Endothelial cell of umbilical vein (primary cell): Measurements from ENCODE around the gene OR6C65. TPM values are rescaled to one million over a fixed set of nuclear protein-coding genes. Genes with fewer than 3 reads are reported as not detected.

Source experiments
- BruUV-seq: library from RNA; stranded (reverse); fragments of 400-500 nt; replicated peaks from 2 replicates; lab custom pipeline; 2021; lab: Mats Ljungman, UMichigan
- CTCF ChIA-PET: fragments of 300-600, 350-600 bp; sonication (Branson Sonifier 250); formaldehyde crosslinking; loops from one replicate; lab custom pipeline; 2021; ENCODE audit warnings: antibody characterized with exemption, inconsistent platforms; lab: Charles Lee
- POLR2A ChIA-PET: fragments of 300-600, 350-600 bp; sonication (Branson Sonifier 250); formaldehyde crosslinking; loops from one replicate; lab custom pipeline; 2021; ENCODE audit warnings: antibody characterized with exemption, inconsistent platforms; lab: Charles Lee
- DNase-seq: peaks from one replicate; pipeline ENCODE4 v3.0.0-alpha.2; 2011; ENCODE audit warnings: low read depth, low spot score
- FAIRE-seq: peaks from 2 replicates; lab custom pipeline; 2011; peaks lifted over from hg19 to GRCh38; lab: Jason Lieb, UNC
- H2AFZ ChIP-seq: 2 replicates; pipeline ENCODE4 v1.6.0; 2012; ENCODE audit warnings: low read depth, low read length, control low read depth, inconsistent platforms
- H3K27ac ChIP-seq: 2 replicates; pipeline ENCODE4 v1.5.1; 2011; ENCODE audit warnings: low read depth, mild to moderate bottlenecking, control low read depth, low read length, moderate library complexity; ENCODE audit not compliant: insufficient read depth
- H3K27me3 ChIP-seq, 2 experiments: 2 replicates each; pipeline versions ENCODE4 v1.6.0 to v1.6.1; 2011; ENCODE audit warnings: low read length in 2 of 2, mixed read lengths in 1 of 2; ENCODE audit not compliant: control insufficient read depth in 2 of 2, insufficient read depth in 2 of 2
- H3K36me3 ChIP-seq, 2 experiments: 2 replicates in 1 of 2; 3 replicates in 1 of 2; pipeline ENCODE4 v1.5.1; 2011; ENCODE audit warnings: low read length in 2 of 2, mild to moderate bottlenecking in 1 of 2, moderate library complexity in 1 of 2; ENCODE audit not compliant: control insufficient read depth in 2 of 2, insufficient read depth in 2 of 2; ENCODE audit errors: extremely low read depth in 1 of 2
- H3K4me1 ChIP-seq: 3 replicates; pipeline ENCODE4 v1.5.1; 2011; ENCODE audit warnings: mild to moderate bottlenecking, low read length; ENCODE audit not compliant: control insufficient read depth, insufficient read depth; ENCODE audit errors: extremely low read depth
- H3K4me2 ChIP-seq: 2 replicates; pipeline ENCODE4 v1.6.1; 2011; ENCODE audit warnings: low read length, control low read depth, mixed read lengths; ENCODE audit not compliant: insufficient read depth
- H3K4me3 ChIP-seq, 3 experiments: fragments of 200-600 bp in 1 of 3; sonication (generic), shearing (Covaris generic) in 1 of 3; replicated peaks in 1 of 3; 2 replicates each; pipeline ENCODE4 v1.5.1; 2011 to 2016; ENCODE audit warnings: control low read depth in 3 of 3, low read length in 3 of 3, mild to moderate bottlenecking in 2 of 3, inconsistent platforms in 1 of 3, low read depth in 1 of 3, moderate library complexity in 1 of 3; ENCODE audit not compliant: insufficient read depth in 1 of 3
- H3K79me2 ChIP-seq: 2 replicates; pipeline ENCODE4 v1.6.0; 2012; ENCODE audit warnings: low read length, inconsistent platforms; ENCODE audit not compliant: control insufficient read depth, insufficient read depth
- H3K9ac ChIP-seq: replicated peaks from 2 replicates; pipeline ENCODE3; 2011; ENCODE audit warnings: low read length, control low read depth; ENCODE audit not compliant: insufficient read depth; ENCODE audit errors: extremely low read depth
- H3K9me1 ChIP-seq: replicated peaks from 3 replicates; pipeline ENCODE4 v1.6.0; 2011; ENCODE audit warnings: mild to moderate bottlenecking, low read length; ENCODE audit not compliant: control insufficient read depth, insufficient read depth; ENCODE audit errors: extremely low read depth
- H3K9me3 ChIP-seq: replicated peaks from 2 replicates; pipeline ENCODE4 v1.5.1; 2012; ENCODE audit warnings: low read length, inconsistent platforms; ENCODE audit not compliant: control insufficient read depth, insufficient read depth
- H4K20me1 ChIP-seq: replicated peaks from 2 replicates; pipeline ENCODE3; 2011; ENCODE audit warnings: mild to moderate bottlenecking, low read length; ENCODE audit not compliant: control insufficient read depth, insufficient read depth; ENCODE audit errors: extremely low read depth
- EZH2 ChIP-seq: IDR thresholded peaks from 2 replicates; pipeline ENCODE4 v1.6.1; 2012; ENCODE audit warnings: borderline replicate concordance, low read depth, mild to moderate bottlenecking, moderate library complexity, low read length, inconsistent platforms; ENCODE audit not compliant: severe bottlenecking
- FOS ChIP-seq: IDR thresholded peaks from 2 replicates; pipeline ENCODE4 v1.6.1; 2011; ENCODE audit warnings: mild to moderate bottlenecking, low read length, moderate library complexity, borderline replicate concordance; ENCODE audit not compliant: insufficient read depth
- GATA2 ChIP-seq: IDR thresholded peaks from 2 replicates; pipeline ENCODE4 v1.7.0; 2011; ENCODE audit warnings: low read depth, mild to moderate bottlenecking, moderate library complexity, mixed read lengths, low read length; ENCODE audit not compliant: insufficient read length, insufficient read depth
- JUN ChIP-seq: IDR thresholded peaks from 2 replicates; pipeline ENCODE4 v1.6.1; 2011; ENCODE audit warnings: borderline replicate concordance, low read depth; ENCODE audit not compliant: insufficient read length, insufficient read depth
- MAX ChIP-seq: IDR thresholded peaks from 2 replicates; pipeline ENCODE4 v1.6.1; 2011; ENCODE audit not compliant: insufficient read depth, insufficient read length
- MYC ChIP-seq: IDR thresholded peaks from one replicate; pipeline ENCODE4 v1.6.1; 2011; ENCODE audit warnings: mild to moderate bottlenecking, low read depth, low read length
- POLR2A ChIP-seq: IDR thresholded peaks from 2 replicates; pipeline ENCODE4 v1.6.1; 2012; ENCODE audit warnings: low read depth, mild to moderate bottlenecking, control low read depth, low read length
- POLR2AphosphoS5 ChIP-seq: IDR thresholded peaks from 2 replicates; pipeline ENCODE4 v1.6.1; 2012; ENCODE audit warnings: low read depth, mild to moderate bottlenecking, control low read depth, low read length, moderate library complexity; ENCODE audit not compliant: insufficient read depth
- dilution Hi-C: fragments of 300-500 bp; cut with MboI; formaldehyde crosslinking; loops from one replicate; pipeline ENCODE4 v1.15.0; 2019; ENCODE audit warnings: low sequenced_read_pairs; ENCODE audit not compliant: extremely low pct_ligation_motif_present
- intact Hi-C: fragments of 100-400 bp; cut with micrococcal nuclease; formaldehyde crosslinking; loops from one replicate; pipeline ENCODE4 v1.10.0; 2022
- polyA plus RNA-seq, 4 experiments: library from polyadenylated mRNA; depleted of rRNA in 3 of 4; stranded (reverse) in 3 of 4; unstranded in 1 of 4; fragments of >200 nt; gene quantifications; 2 replicates each; pipeline versions ENCODE4 v1.2.1 to v1.2.3, GENCODE V29; 2011 to 2012; ENCODE audit warnings: missing spikeins in 1 of 4
- total RNA-seq: library from RNA; stranded (reverse); gene quantifications from 2 replicates; pipeline ENCODE4 v1.2.3, GENCODE V29; 2021
- TF ChIP-seq, protein P1 (sequence below), 2 donors: IDR thresholded peaks; 1 replicate in 1 of 2; 2 replicates in 1 of 2; pipeline ENCODE4 v1.5.1; 2011; ENCODE audit warnings: low read length in 2 of 2, mild to moderate bottlenecking in 2 of 2, moderate library complexity in 2 of 2, control low read depth in 1 of 2, inconsistent platforms in 1 of 2, low read depth in 1 of 2; ENCODE audit not compliant: insufficient read depth in 1 of 2; ENCODE audit errors: extremely low read depth in 1 of 2

Gene OR6C65
- total and polyA plus RNA-seq, 2 donors (not counting 3 experiments of a cell fraction or from before 2014, with no cell fraction given): not detected

- Histone ChIP-seq H3K9me3 (no peaks in the 10 kb centered on the region), H4K20me1 (no peaks in the 10 kb centered on the region), H3K79me2 (no peaks in the 10 kb centered on the region), H3K4me3 (no peak within 1 kb of the TSS), H3K9me1 (no peaks in the 10 kb centered on the region), H2AFZ (no peak within 1 kb of the TSS), H3K4me2 (no peak within 1 kb of the TSS), H3K36me3 (no peaks in the 10 kb centered on the region), H3K4me1 (no peaks in the 10 kb centered on the region), H3K27ac (no peak within 1 kb of the TSS), H3K9ac (no peak within 1 kb of the TSS), H3K27me3 (no peaks in the 10 kb centered on the region)
- FAIRE-seq (no peak), DNase-seq (no peak)
- TF ChIP-seq, protein P1, sequence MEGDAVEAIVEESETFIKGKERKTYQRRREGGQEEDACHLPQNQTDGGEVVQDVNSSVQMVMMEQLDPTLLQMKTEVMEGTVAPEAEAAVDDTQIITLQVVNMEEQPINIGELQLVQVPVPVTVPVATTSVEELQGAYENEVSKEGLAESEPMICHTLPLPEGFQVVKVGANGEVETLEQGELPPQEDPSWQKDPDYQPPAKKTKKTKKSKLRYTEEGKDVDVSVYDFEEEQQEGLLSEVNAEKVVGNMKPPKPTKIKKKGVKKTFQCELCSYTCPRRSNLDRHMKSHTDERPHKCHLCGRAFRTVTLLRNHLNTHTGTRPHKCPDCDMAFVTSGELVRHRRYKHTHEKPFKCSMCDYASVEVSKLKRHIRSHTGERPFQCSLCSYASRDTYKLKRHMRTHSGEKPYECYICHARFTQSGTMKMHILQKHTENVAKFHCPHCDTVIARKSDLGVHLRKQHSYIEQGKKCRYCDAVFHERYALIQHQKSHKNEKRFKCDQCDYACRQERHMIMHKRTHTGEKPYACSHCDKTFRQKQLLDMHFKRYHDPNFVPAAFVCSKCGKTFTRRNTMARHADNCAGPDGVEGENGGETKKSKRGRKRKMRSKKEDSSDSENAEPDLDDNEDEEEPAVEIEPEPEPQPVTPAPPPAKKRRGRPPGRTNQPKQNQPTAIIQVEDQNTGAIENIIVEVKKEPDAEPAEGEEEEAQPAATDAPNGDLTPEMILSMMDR (IDR thresholded peaks at IDR 0.05; ENCODE audit: extremely low read depth in 1 of 2, insufficient read depth in 1 of 2, low read depth in 1 of 2, low read length in 2 of 2): no peak
- TF ChIP-seq POLR2AphosphoS5 (no peak), MAX (no peak), EZH2 (no peak), POLR2A (no peak), GATA2 (no peak), MYC (no peak), FOS (no peak), JUN (no peak)
- no TSS peak for BruUV-seq
- dilution Hi-C loops (no loop called here), intact Hi-C loops (no loop called here)
- CTCF ChIA-PET: interaction anchor here (0.6 kb wide), 1 partner anchor 12 kb away, joined by 5 read pairs; no protein-coding TSS in a partner anchor
- POLR2A ChIA-PET: no interaction called here
Observed at GRCh38 chr12:55443776-55444175, 43.4 kb downstream of the OR6C65 start, which contains the start of gene OR6C2. Gene OR6C2 (plus strand): TSS chr12:55444076. CDS start chr12:55452214, 8,138 bp downstream.
